SK-MEL-5 (cell line): ENCODE data around the gene HRC. TPM values are rescaled to one million over a fixed set of nuclear protein-coding genes. Genes with fewer than 3 reads are reported as not detected.
A peak's percentile ranks its signal among the peaks of the same experiment; 100 is the strongest.
"Not testable (repeated sequence)": the region's sequence is repeated elsewhere in the genome, so short reads cannot be mapped to it uniquely, and the experiment has no call there.

Experiments used
- DNase-seq: peaks from one replicate; pipeline ENCODE4 v3.0.0-alpha.2; 2016; ENCODE audit warnings: low read depth, low spot score
- in situ Hi-C: cut with HindIII; loops from 2 replicates; pipeline ENCODE4 v1.10.0; 2016; ENCODE audit warnings: low sequenced_read_pairs, high pct_unique_total_duplicates, low pct_unique_long_range_greater_than_20kb
- total RNA-seq: library from RNA; depleted of rRNA; stranded (reverse); fragments of >200 nt; shearing (Covaris generic); gene quantifications from 2 replicates; pipeline ENCODE4 v1.2.3, GENCODE V29; 2014

The HRC gene
- total RNA-seq, 1 experiment from 2014 or later, result not detected

GRCh38 chr19:49123285-49123684 is 31.9 kb downstream of the HRC start:
- DNase-seq, in situ Hi-C loops: not testable (repeated sequence)

GRCh38 chr19:49121841-49122240 is 33.4 kb downstream of the HRC start:
- in situ Hi-C loops, DNase-seq: not testable (repeated sequence)

- DNase-seq, result no peak
- in situ Hi-C loops, result no loop called here
Measured at GRCh38 chr19:49120868-49121267, 34.3 kb downstream of the HRC start.

- in situ Hi-C loops, result no loop called here
- DNase-seq, result no peak
Measured at GRCh38 chr19:49120325-49120683, 34.9 kb downstream of the HRC start.

GRCh38 chr19:49119411-49120324 is 35.5 kb downstream of the HRC start, which contains the start of gene PPFIA3:
PPFIA3 (plus strand) TSS chr19:49119544; CDS start chr19:49127874, 8,330 bp downstream.
- DNase-seq, result no peak
- in situ Hi-C loops, result no loop called here

- peak; percentile 92 for DNase-seq
- in situ Hi-C loops, result no loop called here
Measured at GRCh38 chr19:49118565-49119410, 36.4 kb downstream of the HRC start, which contains the start of gene C19orf73. C19orf73 (minus strand) TSS chr19:49119143; CDS start chr19:49119022, 121 bp downstream.

GRCh38 chr19:49117677-49118564 is 37.3 kb downstream of the HRC start:
- in situ Hi-C loops, result no loop called here

GRCh38 chr19:49116544-49116943 is 38.7 kb downstream of the HRC start:
- no peak for DNase-seq
- in situ Hi-C loops, result no loop called here

More at GRCh38 chr19:49117677-49118564, 37.3 kb downstream of the HRC start:
- DNase-seq, result no peak

- in situ Hi-C loops, result no loop called here
- no peak for DNase-seq
Measured at GRCh38 chr19:49114630-49115363, 40.4 kb downstream of the HRC start.

GRCh38 chr19:49113762-49114629 is 41.2 kb downstream of the HRC start, which contains the start of gene LIN7B:
LIN7B (plus strand) TSS chr19:49114370; CDS start chr19:49114405, 35 bp downstream.
- in situ Hi-C loops, result no loop called here
- peak; percentile 66 for DNase-seq

GRCh38 chr19:49111218-49111998 is 43.8 kb downstream of the HRC start:
- in situ Hi-C loops, result no loop called here
- DNase-seq, result no peak

- DNase-seq, result no peak
- in situ Hi-C loops, result no loop called here
Measured at GRCh38 chr19:49110567-49110966, 44.6 kb downstream of the HRC start.

- in situ Hi-C loops, result no loop called here
- DNase-seq, result no peak
Measured at GRCh38 chr19:49109569-49110233, 45.5 kb downstream of the HRC start.

- in situ Hi-C loops, result no loop called here
- DNase-seq, result no peak
Measured at GRCh38 chr19:49109051-49109450, 46.1 kb downstream of the HRC start.
